Spinal cord (tissue), 10 donors: Measurements from ENCODE around the gene NR2C2. TPM values are rescaled to one million over a fixed set of nuclear protein-coding genes. Genes with fewer than 3 reads are reported as not detected.

Source experiments
- DNase-seq, 6 donors: peaks; one replicate each; pipeline versions ENCODE4 v3.0.0 to v3.0.0-alpha.2; 2013 to 2015; ENCODE audit warnings: low spot score in 6 of 6, low read depth in 4 of 6
- H3K27ac ChIP-seq: one replicate; pipeline ENCODE4 v1.5.1; 2013; ENCODE audit warnings: low read depth, low read length, control low read depth
- H3K27me3 ChIP-seq: one replicate; pipeline ENCODE4 v1.6.1; 2013; ENCODE audit warnings: low read length; ENCODE audit not compliant: control insufficient read depth, insufficient read depth
- H3K36me3 ChIP-seq: one replicate; pipeline ENCODE4 v1.6.1; 2013; ENCODE audit warnings: low read length; ENCODE audit not compliant: control insufficient read depth, insufficient read depth
- H3K4me1 ChIP-seq: one replicate; pipeline ENCODE4 v1.6.1; 2013; ENCODE audit warnings: low read length; ENCODE audit not compliant: control insufficient read depth, insufficient read depth
- H3K4me3 ChIP-seq: one replicate; pipeline ENCODE4 v1.5.1; 2013; ENCODE audit warnings: low read depth, low read length, control low read depth
- H3K9me3 ChIP-seq: one replicate; pipeline ENCODE4 v1.6.1; 2013; ENCODE audit warnings: low read length; ENCODE audit not compliant: control insufficient read depth, insufficient read depth
- WGBS: methylation state at CpG from one replicate; pipeline ENCODE4 v1.1.5; 2013; ENCODE audit warnings: missing lambda C conversion rate; ENCODE audit not compliant: insufficient coverage; 5-methylcytosine and 5-hydroxymethylcytosine counted together
- polyA plus RNA-seq, 2 donors: library from polyadenylated mRNA; unstranded; fragments of 120-200 nt; gene quantifications; one replicate each; pipeline ENCODE4 v1.2.1, GENCODE V29; 2013; ENCODE audit not compliant: insufficient read length in 2 of 2
- total RNA-seq, 2 donors: library from RNA; depleted of rRNA in 1 of 2; stranded (reverse); fragments of 120-200 nt in 1 of 2; fragments of >200 nt in 1 of 2; gene quantifications; one replicate each; pipeline versions ENCODE4 v1.2.3 to v1.2.4, GENCODE V29; 2013 to 2014
- donor health status: healthy.

Gene NR2C2
- total and polyA plus RNA-seq, 4 donors = 41.4 to 56.5 (median 53.4) TPM

GRCh38 chr3:15051531-15051930 is 104.1 kb downstream of the NR2C2 start:
- Histone ChIP-seq H3K36me3 (peaks cover 49% of the 10 kb centered on the region), H3K4me1 (peaks cover 5% of the 10 kb centered on the region), H3K9me3 (no peaks in the 10 kb centered on the region), H3K4me3 (no peak overlapping the region), H3K27me3 (no peaks in the 10 kb centered on the region), H3K27ac (no peak overlapping the region)
- WGBS = 70% methylated on average over 1 of the region's 1 CpG
- DNase-seq = peak in 2 of 6 donors; percentile 11 to 26

GRCh38 chr3:15052335-15053242 is 105.2 kb downstream of the NR2C2 start:
- Histone ChIP-seq H3K9me3 (no peaks in the 10 kb centered on the region), H3K36me3 (peaks cover 54% of the 10 kb centered on the region), H3K4me1 (peaks cover 5% of the 10 kb centered on the region), H3K4me3 (no peak overlapping the region), H3K27me3 (no peaks in the 10 kb centered on the region), H3K27ac (no peak overlapping the region)
- 74% methylated on average over 14 of the region's 14 CpGs for WGBS
- no peak for DNase-seq

GRCh38 chr3:15053541-15053940 is 106.2 kb downstream of the NR2C2 start:
- H3K4me3 ChIP-seq = no peak overlapping the region
- DNase-seq = no peak
- H3K4me1 ChIP-seq = peaks cover 5% of the 10 kb centered on the region
- no CpG with 5 or more reads among the region's 4 CpGs for WGBS
- H3K36me3 ChIP-seq = peaks cover 63% of the 10 kb centered on the region
- H3K27me3 ChIP-seq = no peaks in the 10 kb centered on the region
- no peaks in the 10 kb centered on the region for H3K9me3 ChIP-seq
- H3K27ac ChIP-seq = no peak overlapping the region

GRCh38 chr3:15055019-15055557 is 107.7 kb downstream of the NR2C2 start:
- Histone ChIP-seq H3K4me1 (peaks cover 5% of the 10 kb centered on the region), H3K27me3 (no peaks in the 10 kb centered on the region), H3K36me3 (peaks cover 64% of the 10 kb centered on the region), H3K9me3 (no peaks in the 10 kb centered on the region), H3K4me3 (no peak overlapping the region), H3K27ac (no peak overlapping the region)
- WGBS = no CpG with 5 or more reads among the region's 8 CpGs
- DNase-seq = no peak

GRCh38 chr3:15056676-15057404 is 109.5 kb downstream of the NR2C2 start:
- no peaks in the 10 kb centered on the region for H3K27me3 ChIP-seq
- no peak for DNase-seq
- no peak overlapping the region for H3K4me3 ChIP-seq
- H3K36me3 ChIP-seq = peaks cover 53% of the 10 kb centered on the region
- WGBS = 97% methylated on average over 19 of the region's 19 CpGs
- H3K27ac ChIP-seq = no peak overlapping the region
- peaks cover 5% of the 10 kb centered on the region for H3K4me1 ChIP-seq
- H3K9me3 ChIP-seq = no peaks in the 10 kb centered on the region

- Histone ChIP-seq H3K9me3 (no peaks in the 10 kb centered on the region), H3K4me3 (no peak overlapping the region), H3K36me3 (peaks cover 41% of the 10 kb centered on the region), H3K27ac (no peak overlapping the region), H3K4me1 (peaks cover 17% of the 10 kb centered on the region), H3K27me3 (no peaks in the 10 kb centered on the region)
- 71% methylated on average over 1 of the region's 3 CpGs for WGBS
- no peak for DNase-seq
Measured at GRCh38 chr3:15060029-15060428, 112.6 kb downstream of the NR2C2 start.

GRCh38 chr3:15063238-15063637 is 115.9 kb downstream of the NR2C2 start:
- no peak overlapping the region for H3K27ac ChIP-seq
- no peak for DNase-seq
- no peak overlapping the region for H3K4me3 ChIP-seq

GRCh38 chr3:15063656-15064286 is 116.4 kb downstream of the NR2C2 start:
- Histone ChIP-seq H3K27me3 (no peaks in the 10 kb centered on the region), H3K27ac (no peak overlapping the region), H3K4me1 (peaks cover 17% of the 10 kb centered on the region), H3K4me3 (peak overlapping the region; percentile 92), H3K36me3 (peaks cover 17% of the 10 kb centered on the region), H3K9me3 (no peaks in the 10 kb centered on the region)
- 90% methylated on average over 8 of the region's 13 CpGs for WGBS
- DNase-seq = no peak

More at GRCh38 chr3:15063238-15063637, 115.9 kb downstream of the NR2C2 start:
- H3K9me3 ChIP-seq = no peaks in the 10 kb centered on the region
- peaks cover 17% of the 10 kb centered on the region for H3K4me1 ChIP-seq
- H3K27me3 ChIP-seq = no peaks in the 10 kb centered on the region
- WGBS = 100% methylated on average over 2 of the region's 4 CpGs
- peaks cover 17% of the 10 kb centered on the region for H3K36me3 ChIP-seq

- peaks cover 12% of the 10 kb centered on the region for H3K36me3 ChIP-seq
- WGBS = 1% methylated on average over 22 of the region's 25 CpGs
- H3K4me1 ChIP-seq = peaks cover 17% of the 10 kb centered on the region
- no peaks in the 10 kb centered on the region for H3K9me3 ChIP-seq
- H3K4me3 ChIP-seq = peak overlapping the region; percentile 92
- H3K27ac ChIP-seq = peak overlapping the region; percentile 17
- no peaks in the 10 kb centered on the region for H3K27me3 ChIP-seq
- DNase-seq = peak in 3 of 6 donors; percentile 3 to 49 (median 28)
Measured at GRCh38 chr3:15064299-15064834, 117.0 kb downstream of the NR2C2 start.
